ENCODE measurements around the gene GPR35. TPM values are rescaled to one million over a fixed set of nuclear protein-coding genes. Genes with fewer than 3 reads are reported as not detected.

GPR35 gene
- total RNA-seq, 1 experiment from 2014 or later, result 2.7 TPM

DNA sequence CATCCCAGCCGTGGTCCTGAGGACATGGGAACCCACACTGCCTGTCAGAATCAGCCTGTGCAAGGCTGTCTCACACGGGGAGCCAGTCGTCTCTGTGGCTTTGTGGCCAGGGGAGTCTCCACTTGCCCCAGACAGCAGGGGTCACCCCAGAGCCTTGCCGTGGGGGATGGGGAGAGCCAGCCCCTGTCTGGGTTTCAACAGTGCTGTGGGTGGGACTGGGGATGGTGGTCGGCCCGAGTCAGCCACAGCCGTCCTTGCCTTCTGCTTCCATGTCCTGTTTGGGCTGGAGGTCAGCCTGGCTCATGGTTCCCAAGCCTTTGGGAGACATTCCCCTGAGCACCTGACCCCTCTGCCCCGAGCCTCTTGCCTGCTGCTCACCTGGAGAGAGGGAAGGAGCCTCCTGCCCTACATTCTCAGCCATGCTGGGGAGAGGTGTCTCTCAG, 19.6 kb downstream of the GPR35 start:
- no peaks in the 10 kb centered on the region for H3K4me1 ChIP-seq (ENCODE audit: insufficient read depth, low read length, poor library complexity, severe bottlenecking)
- POLR2A ChIA-PET (ENCODE audit: low non-redundant PET), result no interaction called here
- no peak overlapping the region for H3K4me3 ChIP-seq (ENCODE audit: low read depth, low read length, poor library complexity, severe bottlenecking)
- CTCF ChIA-PET, result no interaction called here
- intact Hi-C loops (cut with micrococcal nuclease; ENCODE audit: unreplicated experiment), result no loop called here
- H3K27ac ChIP-seq (ENCODE audit: low read depth, low read length, poor library complexity, severe bottlenecking), result no peak overlapping the region
- TF ChIP-seq, protein P1, sequence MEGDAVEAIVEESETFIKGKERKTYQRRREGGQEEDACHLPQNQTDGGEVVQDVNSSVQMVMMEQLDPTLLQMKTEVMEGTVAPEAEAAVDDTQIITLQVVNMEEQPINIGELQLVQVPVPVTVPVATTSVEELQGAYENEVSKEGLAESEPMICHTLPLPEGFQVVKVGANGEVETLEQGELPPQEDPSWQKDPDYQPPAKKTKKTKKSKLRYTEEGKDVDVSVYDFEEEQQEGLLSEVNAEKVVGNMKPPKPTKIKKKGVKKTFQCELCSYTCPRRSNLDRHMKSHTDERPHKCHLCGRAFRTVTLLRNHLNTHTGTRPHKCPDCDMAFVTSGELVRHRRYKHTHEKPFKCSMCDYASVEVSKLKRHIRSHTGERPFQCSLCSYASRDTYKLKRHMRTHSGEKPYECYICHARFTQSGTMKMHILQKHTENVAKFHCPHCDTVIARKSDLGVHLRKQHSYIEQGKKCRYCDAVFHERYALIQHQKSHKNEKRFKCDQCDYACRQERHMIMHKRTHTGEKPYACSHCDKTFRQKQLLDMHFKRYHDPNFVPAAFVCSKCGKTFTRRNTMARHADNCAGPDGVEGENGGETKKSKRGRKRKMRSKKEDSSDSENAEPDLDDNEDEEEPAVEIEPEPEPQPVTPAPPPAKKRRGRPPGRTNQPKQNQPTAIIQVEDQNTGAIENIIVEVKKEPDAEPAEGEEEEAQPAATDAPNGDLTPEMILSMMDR (conservative IDR thresholded peaks at IDR 0.05; ENCODE audit: low read depth, low read length), result no peak
- no peak for TF ChIP-seq EZH2 (IDR thresholded peaks at IDR 0.05; ENCODE audit: borderline replicate concordance, low read depth, low read length, poor library complexity, severe bottlenecking)
- DNase-seq (ENCODE audit: low spot score), result no peak
- no peaks in the 10 kb centered on the region for H3K9me3 ChIP-seq (ENCODE audit: low read depth, low read length, poor library complexity, severe bottlenecking)
- peaks cover 54% of the 10 kb centered on the region for H3K27me3 ChIP-seq (replicated peaks; ENCODE audit: insufficient read depth, low read depth, low read length, poor library complexity)
- H3K36me3 ChIP-seq (ENCODE audit: insufficient read depth, low read length, poor library complexity, severe bottlenecking), result no peaks in the 10 kb centered on the region
- no TSS peak for BruUV-seq (replicated peaks)

DNA sequence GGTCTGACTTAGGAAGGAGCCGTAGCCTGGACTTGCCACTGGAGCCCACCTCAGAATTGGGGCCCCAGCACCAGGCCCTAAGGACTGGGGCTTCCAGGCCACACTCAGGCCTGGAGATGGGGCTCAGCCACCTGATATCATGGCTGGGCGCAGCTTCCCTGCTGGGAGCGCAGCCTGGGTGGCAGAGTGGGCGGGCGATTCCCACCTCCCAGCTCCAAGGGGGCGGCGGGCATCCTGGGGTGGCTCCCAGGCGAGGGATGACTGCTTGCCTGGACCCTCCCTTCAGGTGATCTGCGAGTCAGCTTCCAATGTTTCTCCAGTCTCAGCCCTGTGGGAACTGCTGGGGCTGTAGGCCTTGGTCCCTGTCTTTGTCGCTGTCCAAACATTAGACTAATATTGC, 20.1 kb downstream of the GPR35 start:
- Histone ChIP-seq H3K4me3 (ENCODE audit: low read depth, low read length, poor library complexity, severe bottlenecking) (no peak overlapping the region), H3K27me3 (replicated peaks; ENCODE audit: insufficient read depth, low read depth, low read length, poor library complexity) (peaks cover 58% of the 10 kb centered on the region), H3K4me1 (ENCODE audit: insufficient read depth, low read length, poor library complexity, severe bottlenecking) (no peaks in the 10 kb centered on the region), H3K36me3 (ENCODE audit: insufficient read depth, low read length, poor library complexity, severe bottlenecking) (no peaks in the 10 kb centered on the region), H3K9me3 (ENCODE audit: low read depth, low read length, poor library complexity, severe bottlenecking) (no peaks in the 10 kb centered on the region), H3K27ac (ENCODE audit: low read depth, low read length, poor library complexity, severe bottlenecking) (no peak overlapping the region)
- no peak for DNase-seq (ENCODE audit: low spot score)
- intact Hi-C loops (cut with micrococcal nuclease; ENCODE audit: unreplicated experiment), result no loop called here
- TF ChIP-seq EZH2 (IDR thresholded peaks at IDR 0.05; ENCODE audit: borderline replicate concordance, low read depth, low read length, poor library complexity, severe bottlenecking), result no peak
- TF ChIP-seq, protein P1 (conservative IDR thresholded peaks at IDR 0.05; ENCODE audit: low read depth, low read length), result no peak
- ChIA-PET POLR2A (ENCODE audit: low non-redundant PET) (no interaction called here), CTCF (no interaction called here)
- no TSS peak for BruUV-seq (replicated peaks)

DNA sequence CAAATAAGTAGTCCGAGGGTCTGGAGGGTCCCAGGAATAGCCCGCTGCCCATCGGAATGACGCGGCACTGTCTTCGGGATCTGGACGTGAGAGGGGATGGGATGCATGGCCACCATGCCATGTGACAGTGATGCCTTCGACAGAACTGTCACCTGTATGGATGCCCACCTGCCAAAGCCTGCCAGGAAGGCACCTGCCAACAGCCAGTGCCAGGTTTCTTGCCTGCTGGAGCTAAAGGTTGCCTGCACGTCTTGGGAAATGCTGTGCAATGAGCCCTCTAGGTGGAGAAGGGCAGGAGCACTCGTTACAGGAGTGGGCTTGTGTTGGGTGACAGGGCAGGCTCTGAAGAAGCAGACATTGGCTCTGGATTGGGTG, 20.5 kb downstream of the GPR35 start:
- H3K27me3 ChIP-seq (replicated peaks; ENCODE audit: insufficient read depth, low read depth, low read length, poor library complexity), result peaks cover 62% of the 10 kb centered on the region

More for the DNA sequence above, 20.5 kb downstream of the GPR35 start:
- POLR2A ChIA-PET (ENCODE audit: low non-redundant PET), result no interaction called here
- Histone ChIP-seq H3K9me3 (ENCODE audit: low read depth, low read length, poor library complexity, severe bottlenecking) (no peaks in the 10 kb centered on the region), H3K4me1 (ENCODE audit: insufficient read depth, low read length, poor library complexity, severe bottlenecking) (no peaks in the 10 kb centered on the region), H3K4me3 (ENCODE audit: low read depth, low read length, poor library complexity, severe bottlenecking) (no peak overlapping the region), H3K27ac (ENCODE audit: low read depth, low read length, poor library complexity, severe bottlenecking) (no peak overlapping the region), H3K36me3 (ENCODE audit: insufficient read depth, low read length, poor library complexity, severe bottlenecking) (no peaks in the 10 kb centered on the region)
- TF ChIP-seq EZH2 (IDR thresholded peaks at IDR 0.05; ENCODE audit: borderline replicate concordance, low read depth, low read length, poor library complexity, severe bottlenecking), result no peak
- TF ChIP-seq, protein P1 (conservative IDR thresholded peaks at IDR 0.05; ENCODE audit: low read depth, low read length), result no peak
- CTCF ChIA-PET, result no interaction called here
- intact Hi-C loops (cut with micrococcal nuclease; ENCODE audit: unreplicated experiment), result no loop called here
- no TSS peak for BruUV-seq (replicated peaks)
- DNase-seq (ENCODE audit: low spot score), result no peak
